ENCODE data around the gene CEP131. TPM values are rescaled to one million over a fixed set of nuclear protein-coding genes. Genes with fewer than 3 reads are reported as not detected.

CEP131 gene
- polyA plus RNA-seq, 1 donor from 2014 or later = 21.3 TPM

DNA sequence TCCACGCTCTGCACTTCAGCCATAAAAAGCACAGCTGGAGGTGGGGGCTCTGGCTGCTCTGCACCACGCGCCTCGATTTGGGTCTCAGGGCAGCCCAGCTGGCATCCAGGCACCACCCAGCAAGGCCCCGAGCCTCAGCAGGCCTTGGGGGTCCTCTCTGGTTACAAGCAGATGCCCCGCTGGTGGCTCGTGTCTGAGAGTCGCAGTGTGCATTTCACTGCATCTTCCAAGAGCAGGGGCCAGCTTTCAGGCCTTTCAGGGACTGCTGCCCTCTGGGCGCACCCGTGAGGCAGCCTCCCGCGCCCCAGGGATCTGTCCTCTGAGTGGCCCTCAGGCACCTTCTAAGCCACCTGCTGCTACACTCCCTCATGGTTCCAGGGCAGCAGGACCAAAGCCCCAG is 41.9 kb upstream of the CEP131 start:
- TF ChIP-seq SMC3 (conservative IDR thresholded peaks at IDR 0.05; ENCODE audit: poor library complexity) (no peak), TAF1 (IDR thresholded peaks at IDR 0.05; ENCODE audit: low read depth) (no peak), EP300 (conservative IDR thresholded peaks at IDR 0.05; ENCODE audit: poor library complexity, severe bottlenecking) (no peak), EZH2 (IDR thresholded peaks at IDR 0.05; ENCODE audit: borderline replicate concordance, insufficient read depth, low read length, poor library complexity, severe bottlenecking) (no peak), REST (IDR thresholded peaks at IDR 0.05; ENCODE audit: borderline replicate concordance) (no peak), POLR2AphosphoS5 (IDR thresholded peaks at IDR 0.05) (no peak), MXI1 (conservative IDR thresholded peaks at IDR 0.05; ENCODE audit: poor library complexity, severe bottlenecking) (no peak), RAD21 (conservative IDR thresholded peaks at IDR 0.05) (no peak)
- TF ChIP-seq, protein P1, sequence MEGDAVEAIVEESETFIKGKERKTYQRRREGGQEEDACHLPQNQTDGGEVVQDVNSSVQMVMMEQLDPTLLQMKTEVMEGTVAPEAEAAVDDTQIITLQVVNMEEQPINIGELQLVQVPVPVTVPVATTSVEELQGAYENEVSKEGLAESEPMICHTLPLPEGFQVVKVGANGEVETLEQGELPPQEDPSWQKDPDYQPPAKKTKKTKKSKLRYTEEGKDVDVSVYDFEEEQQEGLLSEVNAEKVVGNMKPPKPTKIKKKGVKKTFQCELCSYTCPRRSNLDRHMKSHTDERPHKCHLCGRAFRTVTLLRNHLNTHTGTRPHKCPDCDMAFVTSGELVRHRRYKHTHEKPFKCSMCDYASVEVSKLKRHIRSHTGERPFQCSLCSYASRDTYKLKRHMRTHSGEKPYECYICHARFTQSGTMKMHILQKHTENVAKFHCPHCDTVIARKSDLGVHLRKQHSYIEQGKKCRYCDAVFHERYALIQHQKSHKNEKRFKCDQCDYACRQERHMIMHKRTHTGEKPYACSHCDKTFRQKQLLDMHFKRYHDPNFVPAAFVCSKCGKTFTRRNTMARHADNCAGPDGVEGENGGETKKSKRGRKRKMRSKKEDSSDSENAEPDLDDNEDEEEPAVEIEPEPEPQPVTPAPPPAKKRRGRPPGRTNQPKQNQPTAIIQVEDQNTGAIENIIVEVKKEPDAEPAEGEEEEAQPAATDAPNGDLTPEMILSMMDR (IDR thresholded peaks at IDR 0.05; ENCODE audit: poor library complexity, severe bottlenecking) = no peak
- no peak overlapping the region for H3K4me2 ChIP-seq (ENCODE audit: low read length)
- H3F3A ChIP-seq (ENCODE audit: insufficient read depth, low read length, poor library complexity, severe bottlenecking) = no peaks in the 10 kb centered on the region
- no peaks in the 10 kb centered on the region for H3K9me3 ChIP-seq (ENCODE audit: low read length)
- no peak overlapping the region for H3K4me3 ChIP-seq (ENCODE audit: low read length)
- no peak overlapping the region for H2AFZ ChIP-seq (ENCODE audit: low read depth, low read length)
- H3K36me3 ChIP-seq (ENCODE audit: insufficient read depth, low read length) = no peaks in the 10 kb centered on the region
- H3K27ac ChIP-seq (ENCODE audit: low read length) = no peak overlapping the region
- H3K27me3 ChIP-seq (ENCODE audit: insufficient read depth, low read depth, low read length) = no peaks in the 10 kb centered on the region
- H3K79me2 ChIP-seq (replicated peaks; ENCODE audit: insufficient read depth, low read length) = no peaks in the 10 kb centered on the region
- no peaks in the 10 kb centered on the region for H4K20me1 ChIP-seq (ENCODE audit: insufficient read depth)
- no peaks in the 10 kb centered on the region for H3K9me2 ChIP-seq (ENCODE audit: insufficient read depth, low read length)
- no peak overlapping the region for H3K9ac ChIP-seq (ENCODE audit: low read length)

DNA sequence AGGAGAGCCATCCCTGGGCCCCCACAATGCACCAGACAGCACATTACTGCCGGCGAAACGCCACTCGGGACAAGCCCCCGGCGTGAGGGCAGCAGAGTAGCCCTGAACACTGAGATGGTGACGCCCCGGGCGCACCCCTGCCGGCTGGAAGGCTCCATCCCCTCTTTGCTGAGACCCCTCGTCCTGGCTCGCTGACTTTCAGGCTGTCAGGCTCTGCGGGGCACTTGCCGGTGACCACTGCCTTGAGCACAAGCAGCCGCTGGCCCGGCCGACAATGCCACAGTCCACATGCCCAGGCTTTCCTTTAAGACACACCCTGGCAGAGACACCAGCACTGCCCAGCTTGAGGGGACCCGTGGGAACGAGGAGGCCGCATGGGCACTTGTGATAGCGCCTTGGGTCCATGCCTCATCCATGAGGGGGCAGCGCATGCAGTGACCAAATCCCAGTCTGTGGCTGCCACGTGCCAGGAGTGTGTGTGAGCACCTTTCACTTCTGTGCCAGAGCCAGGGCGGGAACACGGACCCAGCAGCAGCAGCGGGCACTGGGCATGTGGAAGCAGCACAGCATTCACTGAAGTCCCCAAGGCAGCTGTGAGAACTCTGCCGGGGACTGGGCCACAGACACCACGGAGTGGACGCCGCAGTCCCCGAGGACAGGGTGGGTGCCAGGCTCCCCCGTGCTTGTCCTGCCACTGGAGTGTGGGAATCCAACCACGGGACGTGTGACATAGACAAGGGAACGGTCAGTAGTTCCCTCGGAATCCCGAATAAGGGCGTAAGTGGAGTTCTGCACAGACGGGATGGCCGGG is 40.8 kb upstream of the CEP131 start:
- no peak overlapping the region for H2AFZ ChIP-seq (ENCODE audit: low read depth, low read length)
- no peak overlapping the region for H3K9ac ChIP-seq (ENCODE audit: low read length)
- H3K79me2 ChIP-seq (replicated peaks; ENCODE audit: insufficient read depth, low read length) = no peaks in the 10 kb centered on the region
- no peaks in the 10 kb centered on the region for H3F3A ChIP-seq (ENCODE audit: insufficient read depth, low read length, poor library complexity, severe bottlenecking)
- H3K9me3 ChIP-seq (ENCODE audit: low read length) = no peaks in the 10 kb centered on the region
- no peak overlapping the region for H3K27ac ChIP-seq (ENCODE audit: low read length)
- H3K4me3 ChIP-seq (ENCODE audit: low read length) = no peak overlapping the region
- no peak for TF ChIP-seq EP300 (conservative IDR thresholded peaks at IDR 0.05; ENCODE audit: poor library complexity, severe bottlenecking)
- H3K36me3 ChIP-seq (ENCODE audit: insufficient read depth, low read length) = no peaks in the 10 kb centered on the region
- H4K20me1 ChIP-seq (ENCODE audit: insufficient read depth) = no peaks in the 10 kb centered on the region
- H3K4me2 ChIP-seq (ENCODE audit: low read length) = no peak overlapping the region
- no peaks in the 10 kb centered on the region for H3K27me3 ChIP-seq (ENCODE audit: insufficient read depth, low read depth, low read length)
- H3K9me2 ChIP-seq (ENCODE audit: insufficient read depth, low read length) = no peaks in the 10 kb centered on the region
